GM18508 (cell line): ENCODE measurements around the gene NPFFR1.

Experiments used
- ATAC-seq: cut with Tn5 transposase; IDR thresholded peaks from one replicate; pipeline ENCODE4 v1.9.1; 2021; ENCODE audit warnings: moderate number of reproducible peaks; ENCODE audit not compliant: insufficient read depth, unreplicated experiment

The NPFFR1 gene

GRCh38 chr10:70315815-70316214 is 32.0 kb upstream of the NPFFR1 start:
- no peak for ATAC-seq

GRCh38 chr10:70315276-70315675 is 31.5 kb upstream of the NPFFR1 start:
- no peak for ATAC-seq

GRCh38 chr10:70312972-70313371 is 29.2 kb upstream of the NPFFR1 start:
- no peak for ATAC-seq

- no peak for ATAC-seq
These were observed 28.4 kb upstream of the NPFFR1 start for GRCh38 chr10:70312249-70312648.

GRCh38 chr10:70311698-70312097 is 27.9 kb upstream of the NPFFR1 start:
- ATAC-seq: no peak

GRCh38 chr10:70309661-70310060 is 25.9 kb upstream of the NPFFR1 start:
- ATAC-seq: no peak

GRCh38 chr10:70308121-70309060 is 24.6 kb upstream of the NPFFR1 start:
- ATAC-seq: no peak

- no peak for ATAC-seq
These were observed 23.2 kb upstream of the NPFFR1 start for GRCh38 chr10:70306886-70307520.

GRCh38 chr10:70306181-70306705 is 22.4 kb upstream of the NPFFR1 start:
- ATAC-seq: no peak

GRCh38 chr10:70303730-70304129 is 19.9 kb upstream of the NPFFR1 start:
- no peak for ATAC-seq

GRCh38 chr10:70302292-70302691 is 18.5 kb upstream of the NPFFR1 start:
- ATAC-seq: no peak

GRCh38 chr10:70300908-70301597 is 17.2 kb upstream of the NPFFR1 start:
- no peak for ATAC-seq

- ATAC-seq: no peak
These were observed 16.7 kb upstream of the NPFFR1 start for GRCh38 chr10:70300461-70300860.

GRCh38 chr10:70299876-70300275 is 16.1 kb upstream of the NPFFR1 start:
- no peak for ATAC-seq

GRCh38 chr10:70298393-70298792 is 14.6 kb upstream of the NPFFR1 start:
- ATAC-seq: no peak

- ATAC-seq: no peak
These were observed 13.4 kb upstream of the NPFFR1 start for GRCh38 chr10:70297224-70297623.

GRCh38 chr10:70296406-70296899 is 12.6 kb upstream of the NPFFR1 start:
- ATAC-seq: no peak

- no peak for ATAC-seq
These were observed 12.1 kb upstream of the NPFFR1 start for GRCh38 chr10:70295926-70296325.

GRCh38 chr10:70295321-70295720 is 11.5 kb upstream of the NPFFR1 start:
- no peak for ATAC-seq

GRCh38 chr10:70293169-70293843 is 9.5 kb upstream of the NPFFR1 start:
- ATAC-seq: no peak
